Measurements from ENCODE around the gene ZNF44.
"Not testable (repeated sequence)": the region's sequence is repeated elsewhere in the genome, so short reads cannot be mapped to it uniquely, and the experiment has no call there.

ZNF44 gene

DNA sequence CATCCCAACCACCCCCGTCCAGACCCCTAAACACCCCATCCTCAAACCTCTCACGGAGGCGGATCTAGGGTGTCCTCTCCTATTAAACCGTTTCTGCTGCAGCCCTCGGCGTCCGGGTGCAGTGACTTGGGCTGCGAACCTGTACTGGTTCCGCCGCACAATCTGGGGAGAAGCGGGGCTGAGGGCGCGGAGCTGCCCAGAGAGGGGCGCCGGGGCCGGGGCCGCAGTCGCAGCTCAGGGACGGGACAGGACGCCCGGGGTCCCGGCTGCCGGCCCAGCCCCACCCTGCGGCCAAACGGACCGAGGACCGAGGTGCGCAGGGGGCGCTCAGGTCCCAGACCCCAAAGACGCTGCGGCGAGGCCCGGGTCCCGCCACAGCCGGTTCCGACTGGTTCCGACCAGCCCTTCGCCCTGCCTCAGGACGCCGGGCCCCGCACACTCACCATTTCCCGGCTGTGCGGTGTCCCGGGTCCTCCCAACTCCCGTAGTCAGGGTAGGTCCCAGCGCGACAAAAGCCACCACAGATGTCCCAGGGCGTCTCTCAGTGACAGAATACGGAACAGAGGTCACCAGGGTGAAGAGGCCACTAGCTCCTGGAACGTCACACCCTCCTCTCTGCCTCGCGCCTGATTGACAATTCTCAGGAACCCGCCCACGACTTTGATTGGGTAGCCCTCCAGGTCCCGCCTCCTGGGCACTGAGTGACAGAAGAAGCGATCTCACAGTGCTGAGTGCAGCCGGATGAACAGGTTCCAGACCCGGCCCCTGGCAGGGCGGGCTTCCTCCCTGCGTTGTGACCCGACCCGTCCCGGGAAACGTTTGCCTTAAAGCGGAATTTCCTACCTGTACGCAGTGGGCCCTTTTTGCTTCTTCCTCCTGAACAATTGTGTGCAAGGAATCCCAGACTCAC lies at the start of gene ZNF44:
ZNF44 (minus strand) TSS at position 635 of the 910 bp plus-strand sequence; CDS start at position 446, 189 bp downstream.
- FAIRE-seq (peak; percentile 89), DNase-seq (ENCODE audit: insufficient read length, low spot score) (peak; percentile 95)

DNA sequence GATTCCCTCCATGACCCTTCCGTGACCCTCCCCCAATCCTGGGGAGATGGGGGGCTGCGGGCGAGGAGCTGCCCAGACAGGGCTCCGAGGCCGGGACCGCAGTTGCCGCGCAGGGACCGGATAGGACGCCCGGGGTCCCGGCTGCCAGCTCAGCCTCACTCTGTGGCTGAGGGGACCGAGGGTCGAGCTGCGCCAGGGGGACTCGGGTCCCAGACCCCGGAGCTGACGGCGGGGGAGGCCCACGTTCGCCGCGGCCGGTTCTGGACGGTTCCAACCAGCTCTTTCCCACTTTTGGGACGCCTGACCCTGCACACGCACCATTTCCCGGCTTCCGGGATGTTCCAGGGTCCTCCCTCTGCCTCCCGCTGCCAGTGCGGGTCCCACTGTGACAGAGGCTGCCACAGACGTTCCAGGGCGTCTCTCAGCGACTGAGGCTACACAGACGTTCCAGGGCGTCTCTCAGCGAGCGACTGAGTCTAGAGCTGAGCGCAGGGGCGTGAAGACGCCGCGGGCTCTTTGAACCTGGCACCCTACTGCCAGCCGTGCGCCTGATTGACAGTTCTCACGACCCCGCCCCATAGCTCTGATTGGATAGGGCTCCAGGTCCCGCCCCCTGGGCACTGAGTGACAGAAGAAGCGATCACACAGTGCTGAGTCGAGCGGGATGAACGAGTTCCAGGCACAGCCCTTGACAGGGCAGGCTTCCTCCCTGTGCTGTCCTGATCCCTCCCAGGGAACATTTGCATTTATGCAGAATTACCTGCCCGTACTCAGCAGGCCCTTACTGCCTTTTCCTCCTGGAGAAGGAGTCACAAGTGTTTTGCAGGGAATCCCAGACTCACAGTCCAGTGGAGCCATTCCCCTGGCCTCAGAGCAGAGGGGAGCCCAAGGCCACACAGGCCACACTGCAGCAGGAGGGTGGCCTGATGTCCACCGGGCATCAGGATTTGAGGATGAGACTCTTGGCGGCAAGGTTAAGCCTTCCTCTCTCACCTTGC lies 38.8 kb upstream of the ZNF44 start, which contains the start of gene ZNF563:
ZNF563 (minus strand) TSS at position 472 of the 998 bp plus-strand sequence; CDS start at position 321, 151 bp downstream.
- peak; percentile 88 for FAIRE-seq

DNA sequence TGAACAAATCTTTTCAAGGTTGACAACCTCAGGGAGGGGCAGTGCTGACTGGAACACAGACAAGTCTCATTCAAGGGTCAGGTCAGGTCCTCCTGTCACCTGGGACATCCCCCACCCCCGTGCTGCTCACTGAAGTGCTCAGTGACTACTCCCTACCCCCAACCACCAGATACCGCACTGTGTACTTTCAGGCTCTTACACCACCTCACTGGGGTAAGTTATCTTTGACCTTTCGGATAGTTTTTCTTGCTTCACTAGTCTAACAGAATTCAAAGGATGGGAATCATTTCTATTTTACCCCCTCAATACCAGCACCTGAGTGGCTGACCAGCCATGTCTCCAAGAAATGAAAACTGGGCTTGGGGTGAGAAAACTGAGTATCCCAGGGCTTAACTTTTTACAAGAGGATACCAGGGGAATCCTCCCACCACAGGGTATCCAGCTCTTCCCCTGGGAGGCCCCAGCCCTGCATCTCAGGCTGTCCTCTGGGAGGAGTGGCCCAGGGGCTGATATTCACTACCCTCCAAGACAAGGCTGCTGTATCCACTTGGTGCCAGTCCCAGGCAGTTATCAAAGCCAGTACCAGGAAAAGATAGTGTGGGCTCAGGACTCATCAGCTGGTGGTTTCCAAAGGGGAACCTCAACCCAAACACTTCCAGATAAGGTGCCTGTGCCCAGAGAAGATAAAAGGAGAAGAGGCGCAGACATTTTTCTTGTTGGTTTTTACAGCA lies 36.7 kb upstream of the ZNF44 start:
- no peak for DNase-seq (ENCODE audit: insufficient read length, low spot score)

More for the DNA sequence above, 38.8 kb upstream of the ZNF44 start, which contains the start of gene ZNF563:
- DNase-seq (ENCODE audit: insufficient read length, low spot score): peak; percentile 97

DNA sequence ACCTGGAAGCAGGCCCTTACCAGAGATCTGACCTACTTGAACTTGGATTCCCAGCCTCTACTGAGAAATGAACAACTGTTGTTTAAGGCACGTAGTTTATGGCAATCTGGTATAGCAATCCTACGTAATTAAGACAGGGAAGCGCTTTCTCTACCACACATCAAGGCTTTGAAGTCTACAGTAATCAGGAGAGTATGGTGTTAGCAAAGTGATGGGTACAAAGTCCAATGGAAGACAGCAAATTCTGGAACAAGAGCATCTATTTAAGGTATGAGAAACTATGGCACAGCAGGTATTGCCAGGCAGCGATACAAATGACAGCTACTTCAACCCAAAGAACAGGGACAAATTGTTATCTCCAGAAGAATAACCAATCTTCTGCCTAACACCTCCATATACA lies 35.7 kb upstream of the ZNF44 start:
- FAIRE-seq (no peak), DNase-seq (ENCODE audit: insufficient read length, low spot score) (no peak)

More for the DNA sequence above, 36.7 kb upstream of the ZNF44 start:
- no peak for FAIRE-seq

DNA sequence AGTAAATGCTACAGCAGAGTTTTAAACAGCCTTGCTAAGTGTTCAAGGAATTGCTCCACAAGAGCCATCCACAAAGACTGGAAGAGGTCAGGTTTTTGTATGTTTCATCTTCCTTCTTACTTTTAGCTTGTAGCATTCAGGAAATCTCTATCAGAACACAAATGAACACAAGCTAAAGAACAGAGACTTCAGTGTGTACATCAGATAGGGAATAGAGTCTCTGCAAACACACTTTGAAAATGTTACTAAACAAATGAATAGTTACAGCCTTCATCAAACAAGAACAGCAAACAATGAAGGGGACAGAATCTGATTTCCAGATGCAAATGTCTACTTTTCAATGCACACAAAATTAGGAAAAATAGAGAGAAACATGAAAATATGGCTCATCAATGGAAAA lies 31.0 kb upstream of the ZNF44 start:
- DNase-seq (ENCODE audit: insufficient read length, low spot score) (no peak), FAIRE-seq (no peak)

DNA sequence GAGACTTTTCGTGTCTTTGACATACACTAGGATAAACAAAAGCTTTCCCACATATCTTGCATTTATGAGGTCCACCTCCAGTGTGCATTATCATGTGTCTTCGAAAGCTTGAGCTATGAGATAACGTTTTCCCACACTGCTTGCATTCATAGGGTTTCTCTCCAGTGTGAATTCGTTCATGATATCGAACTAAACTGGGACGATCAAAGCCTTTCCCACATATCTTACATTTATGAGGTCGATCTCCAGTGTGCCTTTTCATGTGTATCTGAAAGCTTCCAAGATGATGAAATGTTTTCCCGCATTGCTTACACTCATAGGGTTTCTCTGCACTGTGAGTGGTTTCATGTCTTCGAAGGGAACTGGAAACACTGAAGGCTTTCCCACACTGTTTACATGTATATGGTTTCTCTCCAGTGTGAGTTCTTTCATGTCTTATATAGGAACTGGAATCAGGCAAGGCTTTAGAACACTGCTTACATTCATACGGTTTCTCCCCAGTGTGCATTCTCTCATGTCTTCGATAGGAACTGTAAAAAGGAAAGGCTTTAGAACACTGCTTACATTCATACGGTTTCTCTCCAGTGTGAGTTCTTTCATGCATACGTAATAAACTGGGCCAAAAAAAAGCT lies 24.2 kb upstream of the ZNF44 start:
- DNase-seq (ENCODE audit: insufficient read length, low spot score) (no peak), FAIRE-seq (no peak)

DNA sequence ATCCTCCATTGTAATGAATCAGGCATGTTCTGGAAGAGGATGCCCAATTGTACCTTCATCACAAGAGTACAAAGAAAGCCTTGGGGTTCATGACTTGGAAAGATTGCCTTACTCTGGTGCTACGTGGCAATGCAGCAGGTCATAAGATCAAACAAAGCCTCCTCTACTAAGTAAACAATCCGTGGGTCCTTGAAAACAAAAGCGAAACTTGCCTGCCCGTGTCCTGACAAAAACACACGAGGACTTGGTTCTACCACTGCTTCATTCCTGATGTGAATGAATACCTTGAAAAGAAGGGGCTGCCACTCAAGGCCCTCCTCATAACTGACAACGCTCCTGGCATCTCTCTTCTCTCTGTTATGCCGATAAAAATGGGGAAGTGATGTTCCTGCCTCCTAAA lies 19.9 kb upstream of the ZNF44 start:
- DNase-seq (ENCODE audit: insufficient read length, low spot score) (no peak), FAIRE-seq (no peak)

DNA sequence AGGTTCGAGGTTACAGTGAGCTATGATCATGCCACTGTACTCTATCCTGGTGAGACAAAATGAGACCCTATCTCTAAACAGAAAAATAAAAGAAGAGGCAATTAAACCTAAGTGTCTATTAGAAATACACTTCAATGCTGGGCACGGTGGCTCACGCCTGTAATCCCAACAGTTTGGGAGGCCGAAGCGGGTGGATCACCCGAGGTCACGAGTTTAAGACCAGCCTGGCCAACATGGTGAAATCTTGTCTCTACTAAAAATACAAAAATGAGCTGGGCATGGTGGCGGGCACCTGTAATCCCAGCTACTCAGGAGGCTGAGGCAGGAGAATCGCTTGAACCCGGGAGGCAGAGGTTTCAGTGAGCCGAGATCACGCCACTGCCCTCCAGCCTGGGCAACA lies 14.2 kb upstream of the ZNF44 start:
- DNase-seq (ENCODE audit: insufficient read length, low spot score); FAIRE-seq: not testable (repeated sequence)

DNA sequence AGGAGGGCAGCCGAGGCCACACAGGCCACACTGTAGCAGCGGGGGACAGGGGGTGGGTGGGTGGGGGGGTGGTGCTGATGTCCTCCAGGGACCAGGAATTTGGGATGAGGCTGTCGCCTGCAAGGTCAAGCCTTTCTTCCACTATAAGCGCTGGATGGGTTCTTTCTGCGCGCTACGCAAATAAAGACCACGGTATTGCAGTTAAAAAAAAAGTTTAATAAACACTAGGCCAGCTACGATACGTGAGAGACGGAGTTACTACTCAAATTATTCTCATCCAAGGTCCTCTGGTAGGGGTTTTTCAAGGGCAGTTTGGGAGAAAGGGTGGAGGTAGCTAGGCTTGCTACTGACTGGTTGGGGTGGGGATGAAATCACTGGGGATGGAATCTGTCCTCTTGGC lies 508 bp upstream of the ZNF44 start:
- DNase-seq (ENCODE audit: insufficient read length, low spot score): no peak
- FAIRE-seq: no peak

DNA sequence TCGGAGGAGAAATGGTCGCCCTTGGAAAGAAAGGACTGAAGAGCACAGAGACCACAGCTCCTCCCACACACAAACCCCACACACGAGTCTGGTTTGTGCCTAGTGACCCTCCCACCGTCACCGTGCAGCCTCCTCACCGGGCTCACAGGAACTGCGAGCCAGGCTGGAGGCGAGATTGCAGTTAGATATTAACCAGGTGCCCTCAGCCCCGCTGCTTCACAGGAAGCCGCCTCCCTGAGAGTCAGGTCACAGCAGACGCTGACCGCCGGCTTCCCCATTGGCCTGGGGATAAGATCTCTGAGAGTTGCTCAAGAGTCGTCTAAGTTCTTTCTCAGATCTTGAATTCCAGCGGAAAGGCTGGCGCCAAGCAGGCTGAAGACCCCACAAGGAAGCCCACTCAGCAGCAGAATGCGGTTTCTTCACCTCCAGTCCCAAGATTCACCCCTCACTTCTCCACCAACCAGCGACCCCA lies 870 bp downstream of the ZNF44 start:
- DNase-seq (ENCODE audit: insufficient read length, low spot score): peak; percentile 51
- no peak for FAIRE-seq

DNA sequence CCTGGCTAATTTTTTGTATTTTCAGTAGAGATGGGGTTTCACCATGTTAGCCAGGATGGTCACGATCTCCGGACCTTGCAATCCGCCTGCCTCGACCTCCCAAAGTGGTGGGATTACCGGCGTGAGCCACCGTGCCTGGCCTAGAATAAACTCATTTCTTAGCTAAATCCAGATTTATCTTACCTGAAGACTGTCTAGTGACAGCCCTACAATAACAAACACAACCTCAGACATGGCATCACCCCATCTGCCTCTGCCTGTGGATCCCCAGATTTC lies 5.0 kb downstream of the ZNF44 start:
- FAIRE-seq (no peak), DNase-seq (ENCODE audit: insufficient read length, low spot score) (no peak)

DNA sequence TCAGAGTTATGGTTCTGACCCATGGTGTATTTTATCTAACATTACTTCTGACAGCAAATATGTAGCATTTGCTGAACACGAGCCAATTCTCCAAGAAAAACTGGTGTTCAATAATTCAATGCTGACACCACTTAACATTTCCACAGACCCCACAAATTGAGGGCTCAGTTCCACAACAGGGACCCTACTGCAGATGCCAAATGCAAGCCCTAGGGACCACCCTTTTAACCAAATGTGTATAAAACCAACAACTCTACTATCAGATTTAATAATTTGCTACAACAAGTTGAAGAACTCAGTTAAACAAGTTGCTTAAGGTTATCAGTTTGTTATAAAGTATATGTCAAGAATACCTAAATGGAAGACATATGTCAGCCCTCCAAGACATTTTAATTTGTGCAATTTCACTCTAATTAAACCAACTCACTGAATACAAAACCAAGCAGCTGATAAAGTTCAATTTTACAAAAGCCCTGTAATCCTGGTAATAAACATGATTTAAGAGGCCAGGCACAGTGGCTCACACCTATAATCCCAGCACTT lies 6.7 kb downstream of the ZNF44 start:
- FAIRE-seq: no peak
- DNase-seq (ENCODE audit: insufficient read length, low spot score): no peak

DNA sequence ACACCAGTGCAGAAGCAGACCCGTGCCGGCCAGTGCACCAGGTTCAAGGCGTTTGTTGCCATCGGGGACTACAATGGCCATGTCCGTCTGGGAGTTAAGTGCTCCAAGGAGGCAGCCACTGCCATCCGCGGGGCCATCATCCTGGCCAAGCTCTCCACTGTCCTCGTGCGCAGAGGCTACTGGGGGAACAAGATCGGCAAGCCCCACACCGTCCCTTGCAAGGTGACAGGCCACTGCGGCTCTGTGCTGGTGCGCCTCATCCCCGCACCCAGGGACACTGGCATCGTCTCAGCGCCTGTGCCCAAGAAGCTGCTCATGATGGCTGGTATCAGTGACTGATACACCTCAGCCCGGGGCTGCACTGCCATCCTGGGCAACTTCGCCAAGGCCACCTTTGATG lies 10.1 kb downstream of the ZNF44 start:
- FAIRE-seq: no peak

DNA sequence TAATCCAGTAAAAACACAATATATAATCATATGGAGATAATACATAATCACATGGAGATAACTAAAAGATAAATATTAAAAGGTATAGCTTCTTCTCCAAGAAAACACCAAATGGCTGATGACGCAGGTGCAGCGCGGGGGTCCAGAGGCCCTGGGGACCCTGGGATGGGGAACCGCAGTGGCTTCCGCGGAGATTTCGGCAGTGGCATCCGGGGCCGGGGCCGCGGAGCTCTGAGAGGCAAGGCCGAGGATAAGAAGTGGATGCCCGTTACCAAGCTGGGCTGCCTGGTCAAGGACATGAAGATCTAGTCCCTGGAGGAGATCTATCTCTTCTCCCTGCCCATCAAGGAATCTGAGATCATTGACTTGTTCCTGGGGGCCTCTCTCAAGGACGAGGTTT lies 10.5 kb downstream of the ZNF44 start:
- no peak for DNase-seq (ENCODE audit: insufficient read length, low spot score)
- FAIRE-seq: no peak

More for the DNA sequence above, 10.1 kb downstream of the ZNF44 start:
- no peak for DNase-seq (ENCODE audit: insufficient read length, low spot score)

DNA sequence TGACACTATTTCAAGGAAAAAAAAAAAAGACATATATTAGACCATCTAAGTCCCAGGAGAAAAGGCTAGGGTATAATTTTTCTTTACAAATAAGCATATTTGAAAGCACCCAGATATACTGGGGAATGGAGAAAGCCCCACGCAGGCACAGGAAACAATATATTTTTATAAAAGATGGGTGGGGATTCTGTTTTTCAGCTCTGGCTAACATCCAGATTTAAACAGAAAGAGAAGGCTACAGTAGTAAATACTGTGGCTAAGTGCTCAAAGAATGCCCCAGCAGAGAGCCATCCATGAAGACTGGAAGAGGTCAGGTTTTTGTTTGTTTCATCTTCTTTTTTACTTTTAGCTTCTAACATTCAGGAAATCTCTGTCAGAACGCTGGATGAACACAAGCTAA lies 16.0 kb downstream of the ZNF44 start:
- FAIRE-seq: no peak
- DNase-seq (ENCODE audit: insufficient read length, low spot score): no peak

DNA sequence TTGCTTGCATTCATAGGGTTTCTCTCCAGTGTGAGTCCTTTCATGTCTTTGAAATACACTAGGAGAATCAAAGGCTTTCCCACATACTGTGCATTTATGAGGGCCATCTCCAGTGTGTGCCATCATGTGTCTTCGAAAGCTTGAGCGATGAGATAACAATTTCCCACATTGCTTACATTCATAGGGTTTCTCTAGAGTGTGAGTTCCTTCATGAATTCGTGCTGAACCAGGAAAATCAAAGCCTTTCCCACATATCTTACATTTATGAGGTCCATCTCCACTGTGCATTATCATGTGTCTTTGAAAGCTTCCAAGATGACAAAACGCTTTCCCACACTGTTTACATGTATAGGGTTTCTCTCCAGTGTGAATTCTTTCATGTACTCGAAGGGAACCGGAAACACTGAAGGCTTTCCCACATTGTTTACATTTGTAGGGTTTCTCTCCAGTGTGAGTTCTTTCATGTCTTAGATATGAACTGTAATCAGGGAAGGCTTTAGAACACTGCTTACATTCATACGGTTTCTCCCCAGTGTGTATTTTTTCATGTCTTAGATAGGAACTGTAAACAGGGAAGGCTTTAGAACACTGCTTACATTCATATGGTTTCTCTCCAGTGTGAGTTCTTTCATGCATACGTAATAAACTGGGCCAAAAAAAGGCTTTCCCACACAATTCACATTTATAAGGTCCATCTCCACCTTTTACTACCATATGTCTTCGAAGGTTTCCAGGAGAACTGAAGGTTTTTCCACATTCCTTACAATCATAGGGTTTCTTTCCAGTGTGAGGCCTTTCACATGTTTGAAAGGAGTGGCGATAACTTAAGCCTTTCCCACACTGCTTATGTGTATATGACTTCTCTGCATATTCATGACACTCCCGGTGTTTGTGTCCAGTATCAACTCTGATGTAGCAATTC lies 21.4 kb downstream of the ZNF44 start:
- FAIRE-seq (no peak), DNase-seq (ENCODE audit: insufficient read length, low spot score) (no peak)

DNA sequence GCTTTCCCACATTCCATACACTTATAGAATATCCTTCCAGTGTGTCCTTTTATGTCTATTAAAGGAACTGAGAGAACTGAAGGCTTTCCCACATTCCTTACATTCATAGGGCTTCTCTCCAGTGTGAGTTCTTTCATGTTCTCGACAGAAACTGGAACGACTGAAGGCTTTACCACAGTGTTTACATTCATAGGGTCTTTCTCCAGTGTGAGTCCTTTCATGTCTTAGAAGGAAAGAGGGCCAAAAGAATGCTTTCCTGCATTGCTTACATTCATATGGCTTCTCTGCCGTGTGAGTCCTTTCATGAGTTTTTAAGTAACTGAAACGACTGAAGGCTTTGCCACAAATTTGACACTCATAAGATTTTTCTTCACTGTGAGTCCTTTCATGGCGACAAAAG lies 22.3 kb downstream of the ZNF44 start:
- DNase-seq (ENCODE audit: insufficient read length, low spot score) (no peak), FAIRE-seq (no peak)

DNA sequence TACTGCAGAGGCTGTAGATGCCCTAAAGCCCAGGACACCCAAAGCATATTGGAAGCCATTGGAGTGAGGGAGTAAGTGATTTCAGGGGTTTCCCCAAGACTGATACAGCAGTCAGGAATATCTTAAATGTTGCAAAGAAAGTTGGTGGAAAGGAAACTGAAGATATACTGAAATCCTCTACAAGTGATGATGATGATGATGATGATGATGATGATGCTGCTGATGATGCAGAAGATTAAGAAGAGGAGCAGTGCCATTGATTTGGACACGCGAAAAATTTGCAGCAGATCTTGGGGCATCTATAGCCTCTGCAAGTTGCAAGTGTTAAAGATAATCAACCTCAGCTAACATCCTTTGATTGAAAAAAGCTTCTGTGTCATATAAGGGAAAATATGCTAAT lies 23.8 kb downstream of the ZNF44 start:
- FAIRE-seq (no peak), DNase-seq (ENCODE audit: insufficient read length, low spot score) (no peak)
